Mammary microvascular endothelial cell (primary cell): ENCODE data around the gene DDX23. TPM values are rescaled to one million over a fixed set of nuclear protein-coding genes. Genes with fewer than 3 reads are reported as not detected.

Source experiments
- total RNA-seq: library from RNA; depleted of rRNA; stranded (reverse); fragments of >200 nt; gene quantifications from 2 replicates; pipeline ENCODE4 v1.2.3, GENCODE V29; 2015

The DDX23 gene
- total RNA-seq = 73.7 and 74.7 TPM in 2 replicates

GRCh38 chr12:48851883-48852733 is at the start of gene DDX23:
Gene DDX23 (minus strand): TSS chr12:48852163. CDS start chr12:48845782, 6,381 bp downstream.

GRCh38 chr12:48865281-48866051 is 13.5 kb upstream of the DDX23 start, which contains the start of gene RND1:
Gene RND1 (minus strand): TSS chr12:48865870. CDS start chr12:48865767, 103 bp downstream.

DNA sequence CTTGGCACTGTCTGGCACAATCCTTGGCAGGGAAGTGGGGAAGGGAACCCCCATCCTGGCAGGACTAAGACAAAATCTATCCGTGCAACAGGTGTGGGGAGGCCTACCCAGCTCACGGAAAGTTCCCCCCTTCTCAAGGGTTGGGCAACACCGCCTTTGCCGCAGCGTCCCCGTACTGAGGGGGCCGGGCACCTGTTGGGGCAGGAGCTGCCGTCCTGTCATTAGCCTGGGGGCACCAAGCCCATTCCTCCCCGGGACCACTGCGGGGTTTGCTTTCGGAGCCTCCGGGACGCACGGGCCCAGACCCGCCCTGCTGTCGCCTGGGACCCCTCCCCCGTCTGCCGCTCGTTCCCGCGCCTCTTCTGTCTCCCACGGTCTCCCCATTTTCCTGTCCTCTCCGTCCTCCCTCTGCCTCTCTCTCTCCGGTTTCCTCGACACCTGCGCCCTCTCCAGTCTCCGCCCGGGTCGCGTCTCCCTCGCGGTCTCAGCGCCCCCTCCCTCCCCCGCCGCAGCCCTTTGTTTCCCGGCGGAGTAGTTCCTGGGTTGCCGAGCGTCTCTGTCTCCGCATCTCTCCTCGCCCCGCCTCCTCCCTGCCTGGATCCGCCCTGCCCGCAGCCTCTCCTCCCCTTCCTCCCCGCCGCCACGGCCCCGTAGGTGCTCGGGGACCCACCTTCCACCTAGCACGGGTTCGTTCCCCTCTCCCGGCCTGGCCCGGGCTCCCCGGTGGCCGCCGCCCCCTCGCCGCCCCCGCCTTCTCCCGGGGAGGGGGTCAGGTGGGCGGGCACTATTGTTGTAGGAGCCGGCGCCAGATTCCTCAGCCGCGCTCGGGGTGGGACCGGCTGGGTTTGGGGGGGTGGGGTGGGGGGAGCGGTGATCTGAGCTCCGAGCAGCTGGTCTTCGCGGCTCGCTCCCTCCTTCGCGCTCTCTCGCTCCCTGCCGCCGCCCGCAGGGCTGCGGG is 33.8 kb downstream of the DDX23 start, which contains the start of gene CACNB3:
Gene CACNB3 (plus strand): TSS at position 624 of the 958 bp plus-strand sequence. CDS start 434 bp downstream, outside the sequence.

DNA sequence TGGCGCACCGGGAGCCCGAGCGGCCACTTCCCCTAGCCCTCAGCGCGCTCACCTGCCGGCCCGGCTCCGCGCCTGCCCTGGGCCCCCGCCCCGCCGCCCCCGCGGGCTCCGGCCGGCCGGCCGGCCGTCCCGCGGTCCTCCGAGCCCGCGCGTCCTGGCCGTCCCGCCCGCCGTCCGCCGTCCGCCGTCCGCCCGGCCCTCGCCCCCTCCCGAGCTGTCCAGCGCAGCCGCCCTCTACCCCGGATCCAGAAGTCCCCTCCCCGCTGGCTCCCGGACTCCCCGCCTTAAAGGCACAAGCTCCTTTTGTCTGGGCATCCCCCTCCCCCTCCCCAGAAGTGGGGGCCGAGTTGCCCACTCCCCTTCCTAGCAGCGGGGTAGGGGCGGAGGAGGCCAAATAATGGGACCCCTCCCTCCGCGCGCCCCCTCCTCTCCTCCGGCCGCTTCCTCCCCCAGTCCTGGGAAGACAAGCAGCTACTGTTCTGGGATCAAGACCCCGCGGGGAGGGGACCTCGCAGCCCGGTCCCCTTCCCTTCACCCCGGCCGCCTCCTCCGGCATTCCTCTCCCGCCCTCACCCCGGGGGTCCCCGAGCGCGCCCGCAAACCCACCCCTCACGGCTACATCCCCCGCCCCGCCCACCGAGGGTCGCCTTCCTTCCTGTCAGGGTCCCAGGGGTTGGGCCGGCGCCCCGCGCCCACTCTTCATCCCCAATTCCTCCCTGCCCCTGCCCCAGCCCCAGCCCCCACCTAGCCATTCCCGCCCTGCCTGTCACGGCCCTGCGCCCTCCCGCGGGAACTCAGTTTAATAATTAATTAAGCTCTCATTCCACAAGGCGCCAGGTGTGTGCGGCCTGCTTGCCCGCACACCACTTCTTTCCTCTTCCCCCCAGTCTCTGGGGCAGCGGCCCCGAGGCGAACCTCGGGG is 62.8 kb downstream of the DDX23 start, which contains the start of gene ADCY6:
Gene ADCY6 (minus strand): TSS at position 236 of the 922 bp plus-strand sequence. CDS start 5,655 bp downstream, outside the sequence.

Other genes with a start within 250 kb of the DDX23 start
- 17.8 and 24.4 TPM in 2 replicates for gene KANSL2, start 169.9 kb downstream of the DDX23 start, total RNA-seq
- 11.0 and 12.5 TPM in 2 replicates for gene CCNT1, start 135.5 kb downstream of the DDX23 start, total RNA-seq
- 16.9 and 19.7 TPM in 2 replicates for gene ADCY6, start 63.1 kb downstream of the DDX23 start, total RNA-seq
- 9.0 and 19.5 TPM in 2 replicates for gene CACNB3, start 33.7 kb downstream of the DDX23 start, total RNA-seq
- gene RND1, start 13.7 kb upstream of the DDX23 start, total RNA-seq = 4.1 and 5.3 TPM in 2 replicates
- 25.8 and 28.5 TPM in 2 replicates for gene FKBP11, start 73.3 kb upstream of the DDX23 start, total RNA-seq
- gene ARF3, start 105.3 kb upstream of the DDX23 start, total RNA-seq = 109 and 119 TPM in 2 replicates
- gene WNT10B, start 119.6 kb upstream of the DDX23 start, total RNA-seq = not detected in 2 replicates
- not detected in 2 replicates for gene WNT1, start 126.2 kb upstream of the DDX23 start, total RNA-seq
- under 0.01 TPM in 1 of 2 replicates, not detected in the other for gene DDN, start 147.2 kb upstream of the DDX23 start, total RNA-seq
- gene PRKAG1, start 166.6 kb upstream of the DDX23 start, total RNA-seq = 39.6 and 41.2 TPM in 2 replicates
- gene KMT2D, start 208.6 kb upstream of the DDX23 start, total RNA-seq = 15.9 and 39.8 TPM in 2 replicates
- 5.4 and 6.9 TPM in 2 replicates for gene RHEBL1, start 217.8 kb upstream of the DDX23 start, total RNA-seq
- gene DHH, start 242.6 kb upstream of the DDX23 start, total RNA-seq = 3.5 and 4.4 TPM in 2 replicates